Colonic mucosa (tissue), 4 donors: ENCODE results near the gene HEG1. TPM values are rescaled to one million over a fixed set of nuclear protein-coding genes. Genes with fewer than 3 reads are reported as not detected.
A peak's percentile ranks its signal among the peaks of the same experiment; 100 is the strongest.

Experiments
- DNase-seq: peaks from one replicate; pipeline ENCODE4 v3.0.0-alpha.2; 2020
- H3K27ac ChIP-seq: fragments of 200-600 bp; one replicate; pipeline ENCODE4 v1.8.0; 2021
- H3K27me3 ChIP-seq: fragments of 200-600 bp; one replicate; pipeline ENCODE4 v1.8.0; 2021
- H3K36me3 ChIP-seq: fragments of 200-600 bp; one replicate; pipeline ENCODE4 v1.8.0; 2021
- H3K4me1 ChIP-seq: fragments of 200-600 bp; one replicate; pipeline ENCODE4 v1.8.0; 2021; ENCODE audit warnings: mild to moderate bottlenecking
- H3K4me3 ChIP-seq: fragments of 200-600 bp; one replicate; pipeline ENCODE4 v1.8.0; 2021
- H3K9ac ChIP-seq, 2 donors: one replicate each; pipeline ENCODE4 v1.7.0; 2013; ENCODE audit warnings: control low read depth in 2 of 2, low read depth in 2 of 2, low read length in 2 of 2
- H3K9me3 ChIP-seq: fragments of 200-600 bp; one replicate; pipeline ENCODE4 v1.8.0; 2021
- intact Hi-C: fragments of 100-400 bp; cut with DNase I; formaldehyde crosslinking; loops from one replicate; pipeline ENCODE4 v1.14.1; 2022
- total RNA-seq, 2 donors: library from RNA; stranded (reverse); fragmentation: NEBNext Ultra II Directional in 1 of 2; extraction: Animal tissue kit (Norgen Biotek cat#: 25700) in 1 of 2; gene quantifications; one replicate each; pipeline ENCODE4 v1.2.1, GENCODE V29; 2021
- TF ChIP-seq, protein P1 (sequence below): fragments of 200-600 bp; IDR thresholded peaks from one replicate; pipeline ENCODE4 v1.8.0; 2022; ENCODE audit warnings: antibody characterized with exemption, mild to moderate bottlenecking
- donor health status: healthy.
- donor health status: DM: no; HTN: no; CAD: no.
- donor health status: DM: no; HTN: no; CAD: no.

HEG1 gene
- total RNA-seq, 2 donors from 2014 or later, result 5.1 to 10.7 TPM

DNA sequence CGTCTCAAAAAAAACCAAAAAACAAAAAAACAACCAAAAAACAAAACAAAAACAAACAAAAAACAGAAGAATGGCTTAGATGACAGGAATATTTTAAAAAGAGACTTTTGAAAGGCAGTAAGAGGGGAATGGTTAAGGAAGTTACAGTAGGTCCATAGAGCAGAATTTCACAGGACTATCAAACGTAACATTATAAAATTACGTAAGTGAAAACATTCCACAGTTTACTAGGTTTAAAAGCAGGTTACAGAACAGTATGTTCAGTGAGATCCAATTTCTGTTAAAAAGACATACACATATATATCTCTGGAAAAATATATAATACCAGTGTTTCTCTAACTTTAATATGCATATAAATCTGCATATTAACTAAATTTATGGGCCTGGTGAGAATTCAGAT, 71.0 kb downstream of the HEG1 start:
- no peak for DNase-seq
- peak overlapping the region; percentile 51 for H3K27ac ChIP-seq
- intact Hi-C loops, result no loop called here

GRCh38 chr3:124982855-124983254, 72.9 kb downstream of the HEG1 start:
- TF ChIP-seq, protein P1, sequence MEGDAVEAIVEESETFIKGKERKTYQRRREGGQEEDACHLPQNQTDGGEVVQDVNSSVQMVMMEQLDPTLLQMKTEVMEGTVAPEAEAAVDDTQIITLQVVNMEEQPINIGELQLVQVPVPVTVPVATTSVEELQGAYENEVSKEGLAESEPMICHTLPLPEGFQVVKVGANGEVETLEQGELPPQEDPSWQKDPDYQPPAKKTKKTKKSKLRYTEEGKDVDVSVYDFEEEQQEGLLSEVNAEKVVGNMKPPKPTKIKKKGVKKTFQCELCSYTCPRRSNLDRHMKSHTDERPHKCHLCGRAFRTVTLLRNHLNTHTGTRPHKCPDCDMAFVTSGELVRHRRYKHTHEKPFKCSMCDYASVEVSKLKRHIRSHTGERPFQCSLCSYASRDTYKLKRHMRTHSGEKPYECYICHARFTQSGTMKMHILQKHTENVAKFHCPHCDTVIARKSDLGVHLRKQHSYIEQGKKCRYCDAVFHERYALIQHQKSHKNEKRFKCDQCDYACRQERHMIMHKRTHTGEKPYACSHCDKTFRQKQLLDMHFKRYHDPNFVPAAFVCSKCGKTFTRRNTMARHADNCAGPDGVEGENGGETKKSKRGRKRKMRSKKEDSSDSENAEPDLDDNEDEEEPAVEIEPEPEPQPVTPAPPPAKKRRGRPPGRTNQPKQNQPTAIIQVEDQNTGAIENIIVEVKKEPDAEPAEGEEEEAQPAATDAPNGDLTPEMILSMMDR, result no peak
- intact Hi-C loops, result no loop called here
- Histone ChIP-seq H3K36me3 (no peaks in the 10 kb centered on the region), H3K9ac (no peak overlapping the region), H3K27me3 (no peaks in the 10 kb centered on the region), H3K4me1 (peaks cover 5% of the 10 kb centered on the region), H3K4me3 (no peak overlapping the region), H3K27ac (no peak overlapping the region), H3K9me3 (no peaks in the 10 kb centered on the region)
- DNase-seq, result no peak

More for the DNA sequence above, 71.0 kb downstream of the HEG1 start:
- H3K9me3 ChIP-seq, result no peaks in the 10 kb centered on the region
- TF ChIP-seq, protein P1, result no peak
- H3K4me1 ChIP-seq, result peaks cover 5% of the 10 kb centered on the region
- H3K9ac ChIP-seq, result no peak overlapping the region
- H3K27me3 ChIP-seq, result no peaks in the 10 kb centered on the region
- no peak overlapping the region for H3K4me3 ChIP-seq
- H3K36me3 ChIP-seq, result no peaks in the 10 kb centered on the region

DNA sequence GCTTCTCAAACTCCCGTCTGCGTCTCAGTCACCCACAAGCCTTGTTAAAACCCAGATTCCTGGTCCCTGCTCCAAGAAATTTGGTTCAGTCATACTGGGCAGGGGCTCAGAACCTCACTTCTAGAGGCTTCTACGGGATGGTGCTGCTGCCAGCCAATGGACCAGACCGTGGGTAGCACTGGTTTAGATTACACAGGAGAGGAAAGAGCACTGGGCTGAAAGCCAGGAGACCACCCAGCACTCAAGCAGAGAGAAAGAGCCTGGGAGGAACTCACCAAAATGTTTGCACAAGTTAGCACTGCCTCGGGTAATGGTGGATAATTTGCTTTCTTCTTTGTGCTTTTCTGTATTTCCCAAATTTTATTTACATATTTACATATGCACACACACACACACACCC, 74.3 kb downstream of the HEG1 start:
- H3K4me1 ChIP-seq, result peaks cover 5% of the 10 kb centered on the region
- TF ChIP-seq, protein P1, result no peak
- no peaks in the 10 kb centered on the region for H3K36me3 ChIP-seq
- H3K27ac ChIP-seq, result no peak overlapping the region
- H3K9ac ChIP-seq, result no peak overlapping the region
- no peaks in the 10 kb centered on the region for H3K9me3 ChIP-seq
- intact Hi-C loops, result no loop called here
- no peak for DNase-seq
- no peaks in the 10 kb centered on the region for H3K27me3 ChIP-seq
- no peak overlapping the region for H3K4me3 ChIP-seq

GRCh38 chr3:124978627-124979026, 77.2 kb downstream of the HEG1 start:
- Histone ChIP-seq H3K9ac (no peak overlapping the region), H3K4me1 (no peaks in the 10 kb centered on the region), H3K27ac (no peak overlapping the region), H3K36me3 (no peaks in the 10 kb centered on the region), H3K4me3 (no peak overlapping the region), H3K27me3 (no peaks in the 10 kb centered on the region), H3K9me3 (no peaks in the 10 kb centered on the region)
- TF ChIP-seq, protein P1, result no peak
- no peak for DNase-seq
- intact Hi-C loops, result no loop called here

GRCh38 chr3:124976383-124976782, 79.4 kb downstream of the HEG1 start:
- Histone ChIP-seq H3K4me3 (no peak overlapping the region), H3K27ac (no peak overlapping the region), H3K9me3 (no peaks in the 10 kb centered on the region), H3K36me3 (no peaks in the 10 kb centered on the region), H3K9ac (no peak overlapping the region), H3K27me3 (no peaks in the 10 kb centered on the region), H3K4me1 (no peaks in the 10 kb centered on the region)
- intact Hi-C loops, result no loop called here
- TF ChIP-seq, protein P1, result no peak
- DNase-seq, result no peak

GRCh38 chr3:124974691-124975090, 81.1 kb downstream of the HEG1 start:
- no peaks in the 10 kb centered on the region for H3K27me3 ChIP-seq
- no peak overlapping the region for H3K4me3 ChIP-seq
- peak; percentile 81 for DNase-seq
- no peak overlapping the region for H3K9ac ChIP-seq
- peak overlapping the region; percentile 87 for H3K27ac ChIP-seq
- no peaks in the 10 kb centered on the region for H3K9me3 ChIP-seq
- TF ChIP-seq, protein P1, result no peak
- H3K4me1 ChIP-seq, result peaks cover 4% of the 10 kb centered on the region
- intact Hi-C loops, result no loop called here
- H3K36me3 ChIP-seq, result no peaks in the 10 kb centered on the region
